Left ventricle myocardium inferior (tissue), 1 donor: ENCODE data around the gene CRACR2B. TPM values are rescaled to one million over a fixed set of nuclear protein-coding genes. Genes with fewer than 3 reads are reported as not detected.

Experiments used
- DNase-seq: peaks from one replicate; pipeline ENCODE4 v3.0.0-alpha.2; 2020
- H3K27ac ChIP-seq: fragments of 200-600 bp; replicated peaks from 2 replicates; pipeline ENCODE4 v1.8.0; 2021
- H3K27me3 ChIP-seq: fragments of 200-600 bp; 2 replicates; pipeline ENCODE4 v1.8.0; 2021; ENCODE audit warnings: low read depth
- H3K36me3 ChIP-seq: fragments of 200-600 bp; 2 replicates; pipeline ENCODE4 v1.8.0; 2021
- H3K4me1 ChIP-seq: fragments of 200-600 bp; 2 replicates; pipeline ENCODE4 v1.8.0; 2021
- H3K4me3 ChIP-seq: fragments of 200-600 bp; 2 replicates; pipeline ENCODE4 v1.8.0; 2021; ENCODE audit warnings: mild to moderate bottlenecking, moderate library complexity
- H3K9me3 ChIP-seq: fragments of 200-600 bp; replicated peaks from 2 replicates; pipeline ENCODE4 v1.8.0; 2021
- intact Hi-C: fragments of 100-400 bp; cut with micrococcal nuclease; formaldehyde crosslinking; loops from one replicate; pipeline ENCODE4 v1.11.0; 2022
- total RNA-seq: library from RNA; stranded (reverse); fragmentation: NEBNext Ultra II Directional; extraction: Animal tissue kit (Norgen Biotek cat#: 25700); gene quantifications from one replicate; pipeline ENCODE4 v1.2.1, GENCODE V29; 2021
- TF ChIP-seq, protein P1 (sequence below): fragments of 200-600 bp; IDR thresholded peaks from 2 replicates; pipeline ENCODE4 v1.8.0; 2021; ENCODE audit warnings: antibody characterized with exemption, mild to moderate bottlenecking, borderline replicate concordance
- donor health status: DM: no; HTN: yes; CAD: no; lungs with severe emphysema.

CRACR2B gene
- total RNA-seq, 1 donor from 2014 or later: 23.2 TPM

- H3K36me3 ChIP-seq: peaks cover 27% of the 10 kb centered on the region
- DNase-seq: no peak
- H3K4me1 ChIP-seq: peaks cover 42% of the 10 kb centered on the region
- H3K9me3 ChIP-seq: no peaks in the 10 kb centered on the region
- no peaks in the 10 kb centered on the region for H3K27me3 ChIP-seq
- no peak overlapping the region for H3K4me3 ChIP-seq
- TF ChIP-seq, protein P1, sequence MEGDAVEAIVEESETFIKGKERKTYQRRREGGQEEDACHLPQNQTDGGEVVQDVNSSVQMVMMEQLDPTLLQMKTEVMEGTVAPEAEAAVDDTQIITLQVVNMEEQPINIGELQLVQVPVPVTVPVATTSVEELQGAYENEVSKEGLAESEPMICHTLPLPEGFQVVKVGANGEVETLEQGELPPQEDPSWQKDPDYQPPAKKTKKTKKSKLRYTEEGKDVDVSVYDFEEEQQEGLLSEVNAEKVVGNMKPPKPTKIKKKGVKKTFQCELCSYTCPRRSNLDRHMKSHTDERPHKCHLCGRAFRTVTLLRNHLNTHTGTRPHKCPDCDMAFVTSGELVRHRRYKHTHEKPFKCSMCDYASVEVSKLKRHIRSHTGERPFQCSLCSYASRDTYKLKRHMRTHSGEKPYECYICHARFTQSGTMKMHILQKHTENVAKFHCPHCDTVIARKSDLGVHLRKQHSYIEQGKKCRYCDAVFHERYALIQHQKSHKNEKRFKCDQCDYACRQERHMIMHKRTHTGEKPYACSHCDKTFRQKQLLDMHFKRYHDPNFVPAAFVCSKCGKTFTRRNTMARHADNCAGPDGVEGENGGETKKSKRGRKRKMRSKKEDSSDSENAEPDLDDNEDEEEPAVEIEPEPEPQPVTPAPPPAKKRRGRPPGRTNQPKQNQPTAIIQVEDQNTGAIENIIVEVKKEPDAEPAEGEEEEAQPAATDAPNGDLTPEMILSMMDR: no peak
- no peak overlapping the region for H3K27ac ChIP-seq
- intact Hi-C loops: no loop called here
These were observed 15.3 kb upstream of the CRACR2B start for GRCh38 chr11:812390-812789.

GRCh38 chr11:813072-813455 is 14.7 kb upstream of the CRACR2B start:
- H3K36me3 ChIP-seq: peaks cover 27% of the 10 kb centered on the region
- no peak for DNase-seq
- TF ChIP-seq, protein P1: no peak
- intact Hi-C loops: no loop called here
- no peak overlapping the region for H3K27ac ChIP-seq
- peaks cover 37% of the 10 kb centered on the region for H3K4me1 ChIP-seq
- H3K9me3 ChIP-seq: no peaks in the 10 kb centered on the region
- H3K27me3 ChIP-seq: no peaks in the 10 kb centered on the region
- no peak overlapping the region for H3K4me3 ChIP-seq

DNA sequence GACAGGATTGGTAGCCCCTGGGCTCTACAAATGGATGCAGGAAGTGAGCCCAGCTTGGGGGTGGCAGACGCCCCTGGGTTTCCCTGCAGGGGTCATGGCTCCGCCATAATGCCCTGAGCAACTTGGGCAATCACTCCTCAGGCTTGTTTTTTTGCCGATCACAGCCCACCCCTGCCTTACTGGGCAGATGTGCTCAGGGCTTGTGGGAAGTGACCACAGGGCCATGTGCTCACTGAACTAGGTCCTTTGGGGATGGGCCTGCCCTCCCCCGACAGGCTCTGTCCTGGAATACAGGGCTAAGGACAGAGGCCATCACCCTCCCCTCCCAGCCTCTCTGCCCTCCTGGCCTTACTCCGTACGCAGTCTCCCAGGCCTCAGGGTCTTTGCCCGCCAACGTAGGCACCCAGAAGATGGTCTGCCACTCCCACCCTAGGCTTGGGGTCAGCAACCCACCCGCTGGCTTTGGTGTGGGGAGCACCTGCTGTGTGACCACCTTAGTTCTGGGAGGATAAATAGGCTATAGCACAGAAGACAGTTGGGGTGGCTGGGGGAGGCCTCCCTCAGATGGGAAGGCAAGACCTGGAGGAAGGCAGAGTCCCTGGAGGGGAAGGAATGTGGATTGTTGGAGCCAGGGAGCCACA is 14.1 kb upstream of the CRACR2B start:
- no peak overlapping the region for H3K4me3 ChIP-seq

GRCh38 chr11:815675-816432 is 11.9 kb upstream of the CRACR2B start:
- TF ChIP-seq, protein P1: no peak

More for the DNA sequence above, 14.1 kb upstream of the CRACR2B start:
- intact Hi-C loops: no loop called here
- Histone ChIP-seq H3K4me1 (peaks cover 36% of the 10 kb centered on the region), H3K9me3 (no peaks in the 10 kb centered on the region), H3K27me3 (no peaks in the 10 kb centered on the region), H3K27ac (no peak overlapping the region), H3K36me3 (peaks cover 27% of the 10 kb centered on the region)
- TF ChIP-seq, protein P1: no peak
- DNase-seq: no peak

GRCh38 chr11:816433-816779 is 11.3 kb upstream of the CRACR2B start:
- Histone ChIP-seq H3K36me3 (peaks cover 25% of the 10 kb centered on the region), H3K27me3 (no peaks in the 10 kb centered on the region), H3K9me3 (no peaks in the 10 kb centered on the region), H3K27ac (no peak overlapping the region), H3K4me1 (peaks cover 36% of the 10 kb centered on the region), H3K4me3 (no peak overlapping the region)
- no peak for DNase-seq
- TF ChIP-seq, protein P1: no peak
- intact Hi-C loops: no loop called here

More at GRCh38 chr11:815675-816432, 11.9 kb upstream of the CRACR2B start:
- H3K4me3 ChIP-seq: no peak overlapping the region
- DNase-seq: no peak
- H3K4me1 ChIP-seq: peaks cover 36% of the 10 kb centered on the region
- no peaks in the 10 kb centered on the region for H3K9me3 ChIP-seq
- no peaks in the 10 kb centered on the region for H3K27me3 ChIP-seq
- H3K27ac ChIP-seq: no peak overlapping the region
- intact Hi-C loops: no loop called here
- H3K36me3 ChIP-seq: peaks cover 27% of the 10 kb centered on the region
